Measurements from ENCODE around the gene KCNT1.

GRCh38 chr9:135701959-135702721, at the start of gene KCNT1:
- peak; percentile 80 to 98 (median 82) for TF ChIP-seq CTCF (IDR thresholded peaks at IDR 0.05)
- TF ChIP-seq POLR2A (IDR thresholded peaks at IDR 0.05) = no peak
- no peak for TF ChIP-seq EP300 (IDR thresholded peaks at IDR 0.05)
